ENCODE results near the gene GULP1.

GRCh38 chr2:188245230-188245629, 46.4 kb upstream of the GULP1 start:
- TF ChIP-seq CTCF (IDR thresholded peaks at IDR 0.05) (no peak), POLR2A (IDR thresholded peaks at IDR 0.05) (no peak)
